Pancreas (tissue), 10 donors: ENCODE results near the gene BUB3. TPM values are rescaled to one million over a fixed set of nuclear protein-coding genes. Genes with fewer than 3 reads are reported as not detected.

Source experiments
- ATAC-seq, 4 donors: fragments of 200-7000 bp; cut with Tn5 transposase; one replicate each; pipeline versions ENCODE4 v1.8.0 to v1.9.1; 2020; ENCODE audit warnings: mild to moderate bottlenecking in 4 of 4, moderate library complexity in 4 of 4
- DNase-seq, 6 donors: peaks; one replicate each; pipeline ENCODE4 v3.0.0-alpha.2; 2020
- FAIRE-seq: peaks from 2 replicates; lab custom pipeline; 2012; peaks lifted over from hg19 to GRCh38; lab: Jason Lieb, UNC
- H3K27ac ChIP-seq, 4 donors: fragments of 200-600 bp; sonication (generic); 1 replicate in 3 of 4; 2 replicates in 1 of 4; pipeline versions ENCODE4 v1.5.0 to v1.8.0; 2020
- H3K27me3 ChIP-seq, 4 donors: fragments of 200-600 bp; one replicate each; pipeline ENCODE4 v1.8.0; 2021
- H3K36me3 ChIP-seq, 3 donors: fragments of 200-600 bp; sonication (generic) in 1 of 3; one replicate each; pipeline versions ENCODE4 v1.5.0 to v1.8.0; 2020 to 2021
- H3K4me1 ChIP-seq, 3 donors: fragments of 200-600 bp; one replicate each; pipeline ENCODE4 v1.8.0; 2021
- H3K4me3 ChIP-seq, 4 donors: fragments of 200-600 bp; sonication (generic) in 2 of 4; one replicate each; pipeline versions ENCODE4 v1.5.0 to v1.8.0; 2020 to 2021
- H3K9me3 ChIP-seq, 4 donors: fragments of 200-600 bp; one replicate each; pipeline ENCODE4 v1.8.0; 2021
- WGBS, 2 donors: extraction: QIAGEN DNeasy Blood & Tissue Kit; methylation state at CpG; one replicate each; pipeline ENCODE4 v1.1.7; 2013; 5-methylcytosine and 5-hydroxymethylcytosine counted together
- intact Hi-C, 3 donors: fragments of 100-400 bp; cut with DNase I; formaldehyde crosslinking; loops; one replicate each; pipeline versions ENCODE4 v1.11.1 to v1.14.2; 2022
- polyA plus RNA-seq, 2 donors: library from polyadenylated mRNA; stranded (reverse); fragments of 200-250 nt; gene quantifications; one replicate each; pipeline ENCODE4 v1.2.3, GENCODE V29; 2013
- total RNA-seq, 6 donors: library from RNA; stranded (reverse); fragmentation: NEBNext Ultra II Directional in 4 of 6; extraction: Animal tissue kit (Norgen Biotek cat#: 25700) in 4 of 6; gene quantifications; one replicate each; pipeline versions ENCODE4 v1.2.1 to v1.2.4, GENCODE V29; 2021 to 2023
- TF ChIP-seq, protein P1 (sequence below), 4 donors: fragments of 200-600 bp; sonication (generic) in 3 of 4; IDR thresholded peaks; one replicate each; pipeline versions ENCODE4 v1.5.0 to v1.8.0; 2021; ENCODE audit warnings: antibody characterized with exemption in 4 of 4
- donor health status: healthy with polysubstance abuse.
- donor health status: DM: no; HTN: no; CAD: no; lungs with moderate emphysema.
- donor health status: DM: no; HTN: no; CAD: no.
- donor health status: control.
- donor health status: control.
- donor health status: Bipolar disorder and iron deficiency.
- donor health status: DM: yes; HTN: yes; CAD: no.
- donor health status: DM: no; HTN: no; CAD: no.
- donor health status: DM: no; HTN: no; CAD: no.
- donor health status: DM: yes; HTN: yes; CAD: no.

The BUB3 gene
- total and polyA plus RNA-seq, 8 donors = 10.0 to 33.8 (median 23.0) TPM

DNA sequence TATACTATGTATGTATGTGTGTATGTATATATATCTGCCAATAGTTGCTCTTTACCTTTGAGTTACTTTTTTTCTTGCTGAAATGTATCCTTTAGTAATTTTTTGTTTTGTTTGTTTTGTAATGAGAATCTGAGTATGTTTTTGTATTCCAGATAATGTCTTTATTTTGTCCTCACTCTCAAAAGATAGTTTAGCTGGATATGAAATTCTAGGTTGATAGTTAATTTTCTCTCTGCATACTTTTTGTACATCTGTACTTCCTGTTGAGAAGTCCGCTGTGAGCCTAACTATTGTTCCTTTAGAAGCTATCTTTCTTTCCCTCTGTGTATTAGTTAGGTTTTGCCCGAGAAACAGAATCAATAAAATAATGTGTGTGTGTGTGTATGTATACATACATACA is 29.5 kb downstream of the BUB3 start:
- Histone ChIP-seq H3K4me1 (no peaks in the 10 kb centered on the region), H3K4me3 (no peak overlapping the region), H3K9me3 (no peaks in the 10 kb centered on the region), H3K36me3 (no peaks in the 10 kb centered on the region), H3K27me3 (no peaks in the 10 kb centered on the region), H3K27ac (no peak overlapping the region)
- TF ChIP-seq, protein P1, sequence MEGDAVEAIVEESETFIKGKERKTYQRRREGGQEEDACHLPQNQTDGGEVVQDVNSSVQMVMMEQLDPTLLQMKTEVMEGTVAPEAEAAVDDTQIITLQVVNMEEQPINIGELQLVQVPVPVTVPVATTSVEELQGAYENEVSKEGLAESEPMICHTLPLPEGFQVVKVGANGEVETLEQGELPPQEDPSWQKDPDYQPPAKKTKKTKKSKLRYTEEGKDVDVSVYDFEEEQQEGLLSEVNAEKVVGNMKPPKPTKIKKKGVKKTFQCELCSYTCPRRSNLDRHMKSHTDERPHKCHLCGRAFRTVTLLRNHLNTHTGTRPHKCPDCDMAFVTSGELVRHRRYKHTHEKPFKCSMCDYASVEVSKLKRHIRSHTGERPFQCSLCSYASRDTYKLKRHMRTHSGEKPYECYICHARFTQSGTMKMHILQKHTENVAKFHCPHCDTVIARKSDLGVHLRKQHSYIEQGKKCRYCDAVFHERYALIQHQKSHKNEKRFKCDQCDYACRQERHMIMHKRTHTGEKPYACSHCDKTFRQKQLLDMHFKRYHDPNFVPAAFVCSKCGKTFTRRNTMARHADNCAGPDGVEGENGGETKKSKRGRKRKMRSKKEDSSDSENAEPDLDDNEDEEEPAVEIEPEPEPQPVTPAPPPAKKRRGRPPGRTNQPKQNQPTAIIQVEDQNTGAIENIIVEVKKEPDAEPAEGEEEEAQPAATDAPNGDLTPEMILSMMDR (IDR thresholded peaks at IDR 0.05) = no peak
- DNase-seq (no peak), FAIRE-seq (no peak), ATAC-seq (no peak)
- intact Hi-C loops = no loop called here
- WGBS, 2 donors = 95 to 98% methylated on average over 2 of the region's 2 CpGs

DNA sequence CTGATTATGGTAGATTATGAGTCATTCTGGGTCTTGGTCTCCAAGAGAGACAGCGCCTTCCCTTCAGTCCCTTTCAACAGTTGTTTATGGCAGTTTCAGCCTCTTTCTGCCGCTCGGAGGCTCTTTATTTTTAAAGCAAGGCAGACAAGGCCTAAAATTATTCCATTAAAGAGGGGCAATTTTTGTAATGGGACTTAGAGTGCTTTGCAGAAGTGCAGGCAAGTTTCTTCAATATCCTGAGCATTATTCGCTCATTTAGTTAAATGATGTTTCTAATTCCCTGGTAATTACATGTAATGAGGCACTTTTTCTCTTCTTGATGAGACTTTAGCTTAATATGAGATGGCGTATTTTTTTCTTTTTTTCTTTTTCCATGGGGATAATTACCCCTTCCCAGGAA is 33.6 kb downstream of the BUB3 start:
- FAIRE-seq (no peak), ATAC-seq (no peak), DNase-seq (no peak)
- no peak overlapping the region for H3K4me3 ChIP-seq
- intact Hi-C loops = no loop called here
- H3K9me3 ChIP-seq = no peaks in the 10 kb centered on the region
- no peak overlapping the region for H3K27ac ChIP-seq
- H3K4me1 ChIP-seq = no peaks in the 10 kb centered on the region
- no peaks in the 10 kb centered on the region for H3K27me3 ChIP-seq
- TF ChIP-seq, protein P1 (IDR thresholded peaks at IDR 0.05) = no peak
- 94 to 97% methylated on average over 5 of the region's 5 CpGs for WGBS, 2 donors
- H3K36me3 ChIP-seq = no peaks in the 10 kb centered on the region

DNA sequence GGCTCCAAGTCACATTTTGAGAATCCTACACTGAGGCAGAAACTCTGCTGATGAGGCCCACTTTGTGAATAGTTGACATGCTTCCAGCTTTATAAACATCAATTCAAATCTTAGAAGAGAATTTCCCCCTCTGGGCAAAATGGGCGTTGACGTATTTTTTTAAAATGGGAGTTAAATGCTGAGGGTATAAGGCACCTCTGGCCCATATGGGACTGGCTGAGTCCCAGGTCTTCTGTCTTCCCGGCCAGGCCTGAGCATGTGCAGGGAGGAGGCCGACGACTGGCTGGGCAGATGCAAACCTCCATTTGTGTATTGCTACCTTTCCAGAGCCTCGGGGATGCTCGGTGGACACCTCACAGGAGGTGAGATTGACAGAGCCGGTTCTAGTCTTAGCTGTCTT is 37.7 kb downstream of the BUB3 start:
- no peak overlapping the region for H3K27ac ChIP-seq
- no peaks in the 10 kb centered on the region for H3K36me3 ChIP-seq
- no peaks in the 10 kb centered on the region for H3K4me1 ChIP-seq
- no peaks in the 10 kb centered on the region for H3K27me3 ChIP-seq
- H3K9me3 ChIP-seq = no peaks in the 10 kb centered on the region
- TF ChIP-seq, protein P1 (IDR thresholded peaks at IDR 0.05) = no peak
- ATAC-seq = no peak
- no peak for DNase-seq
- 89 to 90% methylated on average over 8 of the region's 8 CpGs for WGBS, 2 donors
- no peak overlapping the region for H3K4me3 ChIP-seq
- intact Hi-C loops = no loop called here
- no peak for FAIRE-seq

DNA sequence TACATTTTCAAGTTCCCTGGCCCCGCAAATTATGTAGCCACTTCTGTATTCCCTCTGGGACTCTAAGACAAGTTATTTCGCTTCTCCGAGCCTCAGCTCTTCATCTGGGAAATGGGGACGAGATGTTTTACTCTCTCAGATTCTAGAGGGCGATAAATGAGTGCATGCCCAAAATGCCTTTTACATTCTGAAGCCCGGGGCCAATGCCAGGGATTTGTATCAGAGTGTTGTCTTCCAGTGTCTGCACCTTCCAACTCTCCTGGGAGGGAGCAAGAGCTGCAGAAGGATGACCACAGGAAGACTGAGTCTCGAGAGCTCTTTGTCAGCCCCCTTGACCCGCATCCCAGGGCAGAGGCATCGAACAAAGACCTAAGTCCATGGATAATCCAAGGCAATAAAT is 39.9 kb downstream of the BUB3 start:
- 93 to 95% methylated on average over 9 of the region's 9 CpGs for WGBS, 2 donors
- DNase-seq (no peak), FAIRE-seq (no peak), ATAC-seq (no peak)
- no peaks in the 10 kb centered on the region for H3K9me3 ChIP-seq
- intact Hi-C loops = no loop called here
- TF ChIP-seq, protein P1 (IDR thresholded peaks at IDR 0.05) = no peak
- H3K4me3 ChIP-seq = no peak overlapping the region
- H3K36me3 ChIP-seq = no peaks in the 10 kb centered on the region
- no peaks in the 10 kb centered on the region for H3K4me1 ChIP-seq
- no peaks in the 10 kb centered on the region for H3K27me3 ChIP-seq
- no peak overlapping the region for H3K27ac ChIP-seq

DNA sequence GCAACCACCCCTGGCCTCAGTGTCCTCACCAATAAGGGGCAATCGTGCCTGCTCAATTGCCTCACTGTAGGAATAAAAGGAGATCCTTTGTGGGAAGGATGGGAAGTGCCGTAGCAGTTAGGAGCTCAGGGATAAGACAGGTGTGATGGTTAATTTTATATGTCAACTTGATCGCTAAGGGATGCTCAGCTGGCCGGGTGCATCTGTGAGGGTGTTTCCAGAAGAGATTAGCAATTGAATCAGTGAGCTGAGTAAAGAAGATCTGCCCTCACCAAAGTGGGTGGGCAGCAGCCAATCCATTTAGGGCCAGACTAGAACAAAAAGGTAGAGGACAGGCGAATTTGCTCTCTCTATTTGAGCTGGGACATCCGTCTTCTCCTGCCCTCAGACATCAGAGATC is 46.3 kb downstream of the BUB3 start:
- Histone ChIP-seq H3K27me3 (no peaks in the 10 kb centered on the region), H3K9me3 (no peaks in the 10 kb centered on the region), H3K4me3 (no peak overlapping the region), H3K4me1 (no peaks in the 10 kb centered on the region), H3K27ac (no peak overlapping the region), H3K36me3 (no peaks in the 10 kb centered on the region)
- TF ChIP-seq, protein P1 (IDR thresholded peaks at IDR 0.05) = no peak
- intact Hi-C loops = no loop called here
- no peak for FAIRE-seq
- no peak for DNase-seq
- ATAC-seq = no peak
- WGBS, 2 donors = 67 to 68% methylated on average over 6 of the region's 6 CpGs
